CD4-positive, alpha-beta T cell treated with Interleukin-10 for 1 hour (primary cell): ENCODE measurements around the gene TLN1.

Experiments
- DNase-seq: peaks from one replicate; pipeline ENCODE4 v3.0.0-alpha.2; 2020

TLN1 gene

GRCh38 chr9:35683323-35683722, 48.7 kb downstream of the TLN1 start:
- no peak for DNase-seq

DNA sequence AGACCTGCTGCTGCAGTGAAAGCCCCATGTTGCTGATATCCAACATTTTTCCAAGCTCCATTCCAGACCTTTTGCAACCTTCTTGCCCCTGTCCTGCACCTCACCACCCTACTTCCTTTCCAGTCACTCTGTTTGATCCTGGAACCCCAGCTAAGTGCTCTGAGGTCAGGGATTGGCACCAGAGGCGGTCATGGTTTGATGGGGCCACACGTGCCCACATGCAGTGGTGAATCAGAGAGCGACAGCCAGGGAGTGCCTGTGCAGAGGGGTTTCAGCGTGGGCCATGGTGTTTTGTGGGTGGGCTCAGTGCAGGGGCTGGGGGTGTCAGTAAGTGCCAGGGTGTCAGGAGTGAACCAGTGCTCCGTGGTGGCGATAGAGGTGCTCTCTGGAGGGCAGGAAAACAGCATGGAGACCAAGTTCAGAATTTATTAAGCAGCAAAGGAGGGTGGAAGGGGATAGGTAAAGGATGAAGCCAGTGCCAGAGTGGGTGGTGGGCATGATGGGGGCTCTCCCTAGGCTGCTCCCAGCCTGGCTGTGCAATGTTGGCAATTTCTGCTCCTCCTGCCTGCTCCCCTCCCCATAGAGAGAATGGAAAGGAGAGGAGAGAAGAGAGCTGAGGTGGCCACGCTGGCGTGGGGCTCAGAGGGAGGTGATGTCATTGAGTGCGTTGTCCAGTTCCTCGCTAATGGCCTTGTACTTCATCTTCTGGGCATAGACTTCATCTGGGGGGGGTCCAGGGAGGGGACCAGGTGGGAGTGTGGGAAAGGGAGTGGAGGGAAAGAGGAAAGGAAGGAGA, 49.3 kb downstream of the TLN1 start:
- DNase-seq: no peak

DNA sequence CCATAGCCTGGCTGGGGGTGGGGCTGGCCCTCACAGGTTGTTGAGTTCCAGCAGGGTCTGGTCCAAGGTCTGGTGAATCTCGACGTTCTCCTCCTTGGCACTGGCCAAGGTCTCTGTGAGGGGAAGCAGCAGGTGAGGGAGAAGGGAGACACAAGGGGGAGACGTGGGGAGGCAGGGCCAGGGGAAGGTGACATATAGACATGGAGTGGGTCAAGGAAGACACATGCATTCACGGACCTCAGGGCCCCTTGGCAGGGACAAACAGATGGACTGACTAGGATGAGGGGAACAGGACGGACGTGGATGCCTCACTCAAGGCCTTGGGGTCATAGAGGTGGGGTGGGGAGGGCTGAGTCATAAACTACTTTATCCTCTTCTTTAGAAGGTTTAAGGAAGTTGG, 49.9 kb downstream of the TLN1 start:
- DNase-seq: no peak

GRCh38 chr9:35681341-35682002, 50.5 kb downstream of the TLN1 start:
- DNase-seq: no peak

DNA sequence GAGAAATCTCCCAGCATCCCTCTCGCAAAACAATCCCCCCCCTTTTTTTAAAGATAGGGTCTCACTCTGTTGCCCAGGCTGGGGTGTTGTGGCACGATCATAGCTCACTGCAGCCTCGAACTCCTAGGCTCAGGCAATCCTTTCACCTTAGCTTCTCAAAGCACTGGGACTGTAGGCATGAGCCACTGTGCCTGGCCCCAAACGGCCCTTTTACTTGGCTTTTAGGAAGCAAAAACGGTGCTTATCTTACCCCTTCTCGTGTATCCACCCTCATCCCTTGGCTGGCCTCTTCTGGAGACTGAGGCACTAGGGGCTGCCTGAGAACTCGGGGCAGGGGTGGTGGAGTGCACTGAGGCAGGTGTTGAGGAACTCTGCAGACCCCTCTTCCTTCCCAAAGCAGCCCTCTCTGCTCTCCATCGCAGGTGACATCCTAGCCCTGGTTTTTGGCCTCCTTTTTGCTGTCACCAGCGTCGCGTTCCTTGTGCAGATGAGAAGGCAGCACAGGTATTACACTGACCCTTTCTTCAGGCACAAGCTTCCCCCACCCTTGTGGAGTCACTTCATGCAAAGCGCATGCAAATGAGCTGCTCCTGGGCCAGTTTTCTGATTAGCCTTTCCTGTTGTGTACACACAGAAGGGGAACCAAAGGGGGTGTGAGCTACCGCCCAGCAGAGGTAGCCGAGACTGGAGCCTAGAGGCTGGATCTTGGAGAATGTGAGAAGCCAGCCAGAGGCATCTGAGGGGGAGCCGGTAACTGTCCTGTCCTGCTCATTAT, 51.5 kb downstream of the TLN1 start:
- no peak for DNase-seq

GRCh38 chr9:35679766-35680330, 52.1 kb downstream of the TLN1 start:
- no peak for DNase-seq

DNA sequence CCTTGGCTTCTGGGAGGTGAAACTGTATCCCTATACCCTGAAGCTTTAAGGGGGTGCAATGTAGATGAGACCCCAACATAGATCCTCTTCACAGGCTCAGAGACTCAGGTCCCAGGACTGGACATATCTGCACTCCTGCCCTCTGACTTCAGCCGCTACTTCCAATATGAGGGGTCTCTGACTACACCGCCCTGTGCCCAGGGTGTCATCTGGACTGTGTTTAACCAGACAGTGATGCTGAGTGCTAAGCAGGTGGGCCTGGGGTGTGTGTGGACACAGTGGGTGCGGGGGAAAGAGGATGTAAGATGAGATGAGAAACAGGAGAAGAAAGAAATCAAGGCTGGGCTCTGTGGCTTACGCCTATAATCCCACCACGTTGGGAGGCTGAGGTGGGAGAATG, 52.9 kb downstream of the TLN1 start:
- DNase-seq: no peak

GRCh38 chr9:35675732-35676392, 56.1 kb downstream of the TLN1 start:
- peak; percentile 37 for DNase-seq

GRCh38 chr9:35675204-35675603, 56.8 kb downstream of the TLN1 start:
- no peak for DNase-seq

DNA sequence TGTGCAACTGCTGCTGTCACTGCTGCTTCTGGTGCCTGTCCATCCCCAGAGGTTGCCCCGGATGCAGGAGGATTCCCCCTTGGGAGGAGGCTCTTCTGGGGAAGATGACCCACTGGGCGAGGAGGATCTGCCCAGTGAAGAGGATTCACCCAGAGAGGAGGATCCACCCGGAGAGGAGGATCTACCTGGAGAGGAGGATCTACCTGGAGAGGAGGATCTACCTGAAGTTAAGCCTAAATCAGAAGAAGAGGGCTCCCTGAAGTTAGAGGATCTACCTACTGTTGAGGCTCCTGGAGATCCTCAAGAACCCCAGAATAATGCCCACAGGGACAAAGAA, 58.0 kb downstream of the TLN1 start:
- no peak for DNase-seq

DNA sequence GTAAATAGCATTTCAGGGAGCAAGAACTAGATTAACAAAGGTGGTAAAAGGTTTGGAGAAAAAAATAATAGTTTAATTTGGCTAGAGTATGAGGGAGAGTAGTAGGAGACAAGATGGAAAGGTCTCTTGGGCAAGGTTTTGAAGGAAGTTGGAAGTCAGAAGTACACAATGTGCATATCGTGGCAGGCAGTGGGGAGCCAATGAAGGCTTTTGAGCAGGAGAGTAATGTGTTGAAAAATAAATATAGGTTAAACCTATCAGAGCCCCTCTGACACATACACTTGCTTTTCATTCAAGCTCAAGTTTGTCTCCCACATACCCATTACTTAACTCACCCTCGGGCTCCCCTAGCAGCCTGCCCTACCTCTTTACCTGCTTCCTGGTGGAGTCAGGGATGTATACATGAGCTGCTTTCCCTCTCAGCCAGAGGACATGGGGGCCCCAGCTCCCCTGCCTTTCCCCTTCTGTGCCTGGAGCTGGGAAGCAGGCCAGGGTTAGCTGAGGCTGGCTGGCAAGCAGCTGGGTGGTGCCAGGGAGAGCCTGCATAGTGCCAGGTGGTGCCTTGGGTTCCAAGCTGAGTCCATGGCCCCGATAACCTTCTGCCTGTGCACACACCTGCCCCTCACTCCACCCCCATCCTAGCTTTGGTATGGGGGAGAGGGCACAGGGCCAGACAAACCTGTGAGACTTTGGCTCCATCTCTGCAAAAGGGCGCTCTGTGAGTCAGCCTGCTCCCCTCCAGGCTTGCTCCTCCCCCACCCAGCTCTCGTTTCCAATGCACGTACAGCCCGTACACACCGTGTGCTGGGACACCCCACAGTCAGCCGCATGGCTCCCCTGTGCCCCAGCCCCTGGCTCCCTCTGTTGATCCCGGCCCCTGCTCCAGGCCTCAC, 58.6 kb downstream of the TLN1 start, which contains the start of gene CA9:
CA9 (plus strand) TSS at position 797 of the 893 bp plus-strand sequence; CDS start at position 829, 32 bp downstream.
- no peak for DNase-seq

DNA sequence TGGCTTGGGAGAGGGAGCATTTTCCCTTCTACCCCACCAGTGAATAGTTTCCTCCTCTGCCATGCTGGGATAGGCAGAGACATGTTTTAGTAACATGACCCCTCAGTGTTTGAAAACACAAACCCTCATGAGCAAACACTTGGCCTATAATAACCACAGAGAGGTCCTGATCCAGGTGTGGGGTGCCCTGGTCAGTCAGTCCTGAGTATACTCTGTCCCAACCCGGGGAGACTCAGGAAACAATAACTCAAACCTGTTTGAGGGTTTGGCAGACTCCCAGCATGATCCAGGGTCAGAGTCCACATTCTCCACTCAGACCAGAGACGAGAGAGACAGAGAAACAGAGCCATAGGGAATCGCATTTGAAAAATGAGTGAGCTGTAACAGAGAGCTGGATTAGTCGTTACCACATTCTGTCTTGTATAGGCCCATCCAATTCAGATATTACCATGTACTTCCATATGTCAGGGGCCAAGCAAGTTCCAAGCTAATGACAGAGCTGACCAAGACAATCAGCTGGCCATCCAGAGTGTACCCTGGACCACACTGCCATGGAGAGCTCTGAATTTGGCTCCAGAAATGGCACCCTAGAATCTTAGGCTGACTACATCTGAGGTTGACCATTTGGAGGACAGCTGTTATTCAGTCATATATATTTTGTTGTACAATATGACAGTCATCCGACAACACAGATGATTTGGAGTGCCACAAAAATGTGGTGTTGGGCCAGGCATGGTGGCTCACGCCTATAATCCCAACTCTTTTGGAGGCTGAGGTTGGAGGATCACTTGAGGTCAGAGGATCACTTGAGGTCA, 62.5 kb downstream of the TLN1 start:
- DNase-seq: no peak

GRCh38 chr9:35667939-35668338, 64.1 kb downstream of the TLN1 start:
- no peak for DNase-seq

DNA sequence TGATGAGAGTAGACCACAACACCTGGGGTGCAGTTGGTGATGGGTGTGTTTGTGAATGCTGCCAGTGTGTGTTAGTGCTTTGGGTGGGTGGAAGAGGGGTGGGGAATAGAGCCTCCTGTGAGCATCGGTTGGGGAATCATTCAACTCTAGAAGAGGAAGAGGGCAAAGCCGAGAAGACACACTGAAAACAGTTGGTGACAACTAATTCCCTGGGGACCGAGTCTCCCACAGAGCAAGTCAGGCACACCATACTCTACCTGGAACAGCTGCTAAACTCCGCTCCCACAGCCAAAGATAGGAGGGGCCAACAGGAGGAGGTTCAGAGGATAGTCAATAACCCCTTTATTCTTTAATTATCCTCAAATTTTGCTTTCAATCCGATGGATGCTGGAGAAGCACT, 65.4 kb downstream of the TLN1 start:
- no peak for DNase-seq

GRCh38 chr9:35666045-35666444, 66.0 kb downstream of the TLN1 start:
- no peak for DNase-seq

- no peak for DNase-seq
Measured at GRCh38 chr9:35665471-35665818, 66.5 kb downstream of the TLN1 start.

GRCh38 chr9:35664531-35665470, 67.2 kb downstream of the TLN1 start, which contains the start of gene ARHGEF39:
TSS of gene ARHGEF39 (minus strand) at chr9:35665195. CDS start at chr9:35665169, 26 bp downstream.
- peak; percentile 70 for DNase-seq

DNA sequence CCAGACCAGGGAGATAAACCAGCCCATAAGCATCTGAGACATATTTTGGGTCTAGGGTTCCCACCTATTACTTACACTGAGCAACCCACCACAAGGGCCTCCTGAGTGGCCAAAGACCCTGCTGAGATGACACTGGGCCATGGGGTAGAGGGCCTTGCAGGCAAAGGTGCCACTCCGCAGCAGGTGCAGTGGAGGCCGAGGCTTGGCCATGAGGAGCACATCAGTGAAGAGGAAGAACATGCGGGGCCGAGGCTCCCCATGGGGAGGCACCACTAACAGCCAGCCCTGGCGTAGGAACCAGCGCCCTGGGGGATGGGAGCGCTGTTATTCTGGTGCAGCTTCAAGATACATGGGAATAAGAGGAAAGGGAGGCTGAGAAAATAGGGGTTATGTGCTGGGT, 69.6 kb downstream of the TLN1 start:
- DNase-seq: no peak

DNA sequence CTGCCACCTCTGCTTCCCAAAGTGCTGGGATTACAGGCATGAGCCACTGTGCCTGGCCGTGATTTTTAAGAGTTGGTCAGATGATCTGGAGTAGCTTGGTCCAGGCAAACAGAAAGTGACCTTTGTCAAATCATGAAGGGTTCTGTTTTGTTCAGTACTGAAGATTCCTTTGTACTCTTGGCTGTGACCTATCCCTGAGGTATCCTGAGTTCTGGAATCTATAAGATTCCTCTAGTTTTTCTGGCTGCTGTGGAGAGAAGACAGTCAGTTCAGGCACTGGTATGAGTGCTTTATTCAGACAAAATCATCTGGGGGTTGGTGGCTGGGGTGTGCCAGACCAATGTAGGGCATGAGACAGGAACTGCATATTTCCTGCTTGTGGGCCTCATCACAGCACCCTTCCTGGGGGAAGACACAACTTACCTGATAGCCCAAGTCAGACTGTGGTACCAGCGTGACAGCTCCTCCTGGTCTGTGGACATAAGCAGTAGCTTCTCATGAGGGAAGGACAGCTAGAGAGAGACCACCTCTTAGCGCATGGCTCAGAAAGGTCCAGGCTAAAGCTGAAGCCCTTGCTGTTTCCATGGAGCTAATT, 70.1 kb downstream of the TLN1 start:
- DNase-seq: peak; percentile 69
